WTC11 (cell line): ENCODE results near the gene B3GAT3.

Experiments used
- ATF3 ChIP-seq: sonication (generic); formaldehyde crosslinking; conservative IDR thresholded peaks from 2 replicates; pipeline ENCODE4 v1.8.1; 2022; ENCODE audit warnings: mild to moderate bottlenecking, missing genetic modification reagents
- CDX4 ChIP-seq: fragments of 250-450 bp; sonication (Bioruptor Pico); IDR thresholded peaks from 2 replicates; pipeline ENCODE4 v1.9.0; 2021; ENCODE audit warnings: moderate library complexity, mild to moderate bottlenecking, inconsistent platforms, borderline replicate concordance
- CREM ChIP-seq: sonication (generic); formaldehyde crosslinking; IDR thresholded peaks from 2 replicates; pipeline ENCODE4 v1.8.1; 2022; ENCODE audit warnings: mild to moderate bottlenecking, missing genetic modification reagents, moderate library complexity
- CTCF ChIP-seq: fragments of 200-600 bp; IDR thresholded peaks from 2 replicates; pipeline ENCODE4 v1.8.0; 2022; ENCODE audit warnings: antibody characterized with exemption
- ELF4 ChIP-seq: sonication (generic); formaldehyde crosslinking; IDR thresholded peaks from 2 replicates; pipeline ENCODE4 v1.8.1; 2022; ENCODE audit warnings: low read depth, mild to moderate bottlenecking, moderate library complexity, missing genetic modification reagents
- PRDM15 ChIP-seq: sonication (generic); formaldehyde crosslinking; IDR thresholded peaks from 2 replicates; pipeline ENCODE4 v1.8.0; 2022; ENCODE audit warnings: missing genetic modification reagents
- ZNF396 ChIP-seq: fragments of 250-450 bp; sonication (Bioruptor Pico); IDR thresholded peaks from 2 replicates; pipeline ENCODE4 v1.8.0; 2021; ENCODE audit warnings: mild to moderate bottlenecking, moderate library complexity, borderline replicate concordance

- no peak for TF ChIP-seq CREM (CRISPR knock-in tag)
- no peak for TF ChIP-seq CTCF
- TF ChIP-seq ATF3 (CRISPR knock-in tag): no peak
- no peak for TF ChIP-seq CDX4 (CRISPR knock-in tag)
- TF ChIP-seq PRDM15 (CRISPR knock-in tag): no peak
- TF ChIP-seq ZNF396 (CRISPR knock-in tag): no peak
- no peak for TF ChIP-seq ELF4 (CRISPR knock-in tag)
Observed at GRCh38 chr11:62592989-62593421, 28.8 kb downstream of the B3GAT3 start.
